H9 (cell line): ENCODE measurements around the gene ZNF628. TPM values are rescaled to one million over a fixed set of nuclear protein-coding genes. Genes with fewer than 3 reads are reported as not detected.

Experiments
- DNase-seq: peaks from one replicate; pipeline ENCODE4 v3.0.0-alpha.2; 2017
- H2AFZ ChIP-seq: one replicate; pipeline ENCODE4 v1.6.1; 2013; ENCODE audit warnings: mild to moderate bottlenecking, low read length, control low read depth, moderate library complexity
- H2AK5ac ChIP-seq: 2 replicates; pipeline ENCODE4 v1.6.1; 2013; ENCODE audit warnings: low read length, control low read depth, mixed read lengths; ENCODE audit not compliant: insufficient read length
- H2BK120ac ChIP-seq: one replicate; pipeline ENCODE4 v1.6.1; 2013; ENCODE audit warnings: low read depth, mild to moderate bottlenecking, low read length, control low read depth, inconsistent platforms; ENCODE audit not compliant: poor library complexity, severe bottlenecking
- H2BK12ac ChIP-seq: 2 replicates; pipeline ENCODE4 v1.6.1; 2013; ENCODE audit warnings: low read length, control low read depth, mixed read lengths, low read depth; ENCODE audit not compliant: insufficient read length
- H2BK15ac ChIP-seq: 2 replicates; pipeline ENCODE4 v1.6.1; 2013; ENCODE audit warnings: low read depth, low read length, control low read depth
- H2BK20ac ChIP-seq: one replicate; pipeline ENCODE4 v1.6.1; 2013; ENCODE audit warnings: low read depth, mild to moderate bottlenecking, low read length, control low read depth, inconsistent platforms; ENCODE audit not compliant: poor library complexity, severe bottlenecking
- H2BK5ac ChIP-seq: 2 replicates; pipeline ENCODE4 v1.6.1; 2013; ENCODE audit warnings: low read length, control low read depth, mixed read lengths; ENCODE audit not compliant: insufficient read length
- H3K14ac ChIP-seq: 2 replicates; pipeline ENCODE4 v1.6.1; 2013; ENCODE audit warnings: low read length, control low read depth; ENCODE audit not compliant: insufficient read depth
- H3K18ac ChIP-seq: 2 replicates; pipeline ENCODE4 v1.6.1; 2013; ENCODE audit warnings: low read depth, mild to moderate bottlenecking, mixed read lengths, low read length, control low read depth; ENCODE audit not compliant: insufficient read length
- H3K23ac ChIP-seq: 2 replicates; pipeline ENCODE4 v1.6.1; 2013; ENCODE audit warnings: low read length, control low read depth, mixed read lengths, low read depth; ENCODE audit not compliant: insufficient read length
- H3K23me2 ChIP-seq: 2 replicates; pipeline ENCODE4 v1.6.1; 2013; ENCODE audit warnings: low read depth, mild to moderate bottlenecking, mixed read lengths, low read length, control low read depth; ENCODE audit not compliant: insufficient read length, poor library complexity, severe bottlenecking
- H3K27ac ChIP-seq: 2 replicates; pipeline ENCODE4 v1.5.1; 2013; ENCODE audit warnings: low read length, control low read depth, mixed read lengths, low read depth; ENCODE audit not compliant: insufficient read length
- H3K27me3 ChIP-seq: 2 replicates; pipeline ENCODE4 v1.6.1; 2013; ENCODE audit warnings: low read length, control low read depth, inconsistent platforms; ENCODE audit not compliant: insufficient read depth
- H3K4ac ChIP-seq: 2 replicates; pipeline ENCODE4 v1.6.1; 2013; ENCODE audit warnings: low read depth, mild to moderate bottlenecking, control low read depth, inconsistent platforms, low read length, moderate library complexity
- H3K4me1 ChIP-seq: 2 replicates; pipeline ENCODE4 v1.6.1; 2013; ENCODE audit warnings: low read length, control low read depth, inconsistent platforms; ENCODE audit not compliant: insufficient read depth
- H3K4me2 ChIP-seq: 2 replicates; pipeline ENCODE4 v1.6.1; 2013; ENCODE audit warnings: low read length, control low read depth, mixed read lengths; ENCODE audit not compliant: insufficient read length, insufficient read depth
- H3K56ac ChIP-seq: 2 replicates; pipeline ENCODE4 v1.6.1; 2013; ENCODE audit warnings: low read depth, mild to moderate bottlenecking, mixed read lengths, low read length, control low read depth; ENCODE audit not compliant: insufficient read length
- H3K79me1 ChIP-seq: 2 replicates; pipeline ENCODE4 v1.6.1; 2013; ENCODE audit warnings: low read depth, mild to moderate bottlenecking, moderate library complexity, low read length, control low read depth, inconsistent platforms; ENCODE audit not compliant: insufficient read depth, poor library complexity, severe bottlenecking
- H3K79me2 ChIP-seq: 2 replicates; pipeline ENCODE4 v1.6.1; 2013; ENCODE audit warnings: low read length, control low read depth, inconsistent platforms; ENCODE audit not compliant: insufficient read depth
- H3K9ac ChIP-seq: 2 replicates; pipeline ENCODE4 v1.6.1; 2013; ENCODE audit warnings: low read length, control low read depth, mixed read lengths; ENCODE audit not compliant: insufficient read length; ENCODE audit errors: extremely low read depth
- H3K9me3 ChIP-seq: one replicate; pipeline ENCODE4 v1.6.1; 2013; ENCODE audit warnings: low read depth, low read length, inconsistent platforms; ENCODE audit not compliant: control insufficient read depth
- H3T11ph ChIP-seq: one replicate; pipeline ENCODE4 v1.6.1; 2013; ENCODE audit warnings: mild to moderate bottlenecking, low read length, control low read depth, inconsistent platforms
- H4K20me1 ChIP-seq: one replicate; pipeline ENCODE4 v1.6.1; 2013; ENCODE audit not compliant: control insufficient read depth, insufficient read length, insufficient read depth
- H4K5ac ChIP-seq: 2 replicates; pipeline ENCODE4 v1.6.1; 2013; ENCODE audit warnings: low read depth, mild to moderate bottlenecking, mixed read lengths, low read length, control low read depth; ENCODE audit not compliant: insufficient read length
- H4K8ac ChIP-seq: replicated peaks from 2 replicates; pipeline ENCODE4 v1.6.1; 2013; ENCODE audit warnings: low read length, control low read depth, mixed read lengths, low read depth; ENCODE audit not compliant: insufficient read length
- H4K91ac ChIP-seq: 2 replicates; pipeline ENCODE4 v1.6.1; 2013; ENCODE audit warnings: low read depth, mild to moderate bottlenecking, moderate library complexity, mixed read lengths, low read length, control low read depth; ENCODE audit not compliant: insufficient read length
- H3K27ac Mint-ChIP-seq, 3 experiments: 2 replicates in 2 of 3; 3 replicates in 1 of 3; pipeline ENCODE4 v1.8.0; 2020 to 2021; ENCODE audit warnings: mixed read lengths in 3 of 3, mild to moderate bottlenecking in 1 of 3, moderate library complexity in 1 of 3
- H3K27me3 Mint-ChIP-seq: 2 replicates; pipeline ENCODE4 v1.8.0; 2021; ENCODE audit warnings: low read depth, mild to moderate bottlenecking, moderate library complexity, mixed read lengths
- H3K36me3 Mint-ChIP-seq, 3 experiments: 2 replicates in 2 of 3; 3 replicates in 1 of 3; pipeline ENCODE4 v1.8.0; 2020 to 2021; ENCODE audit warnings: low read depth in 3 of 3, mixed read lengths in 3 of 3; ENCODE audit not compliant: insufficient read depth in 1 of 3
- H3K4me1 Mint-ChIP-seq, 2 experiments: 2 replicates each; pipeline ENCODE4 v1.8.0; 2020; ENCODE audit warnings: mixed read lengths in 2 of 2
- H3K4me3 Mint-ChIP-seq, 2 experiments: 2 replicates in 1 of 2; 3 replicates in 1 of 2; pipeline ENCODE4 v1.8.0; 2020 to 2021; ENCODE audit warnings: mild to moderate bottlenecking in 2 of 2, mixed read lengths in 2 of 2, moderate library complexity in 1 of 2
- H3K9me3 Mint-ChIP-seq, 2 experiments: 2 replicates in 1 of 2; 3 replicates in 1 of 2; pipeline ENCODE4 v1.8.0; 2020; ENCODE audit warnings: mild to moderate bottlenecking in 2 of 2, mixed read lengths in 2 of 2, moderate library complexity in 1 of 2
- CTCF ChIP-seq: fragments of 200-600 bp; sonication (generic); conservative IDR thresholded peaks from 3 replicates; pipeline ENCODE4 v1.8.0; 2021; ENCODE audit warnings: antibody characterized with exemption, mild to moderate bottlenecking
- WGBS: extraction: QIAGEN DNeasy Blood & Tissue Kit; methylation state at CpG from one replicate; pipeline ENCODE4 v1.1.7; 2013; ENCODE audit warnings: missing lambda C conversion rate, low lambda C conversion rate, mixed read lengths; ENCODE audit not compliant: insufficient read length; ENCODE audit errors: extremely low coverage; 5-methylcytosine and 5-hydroxymethylcytosine counted together
- total RNA-seq: library from RNA; stranded (reverse); gene quantifications from 2 replicates; pipeline ENCODE4 v1.2.1, GENCODE V29; 2021

Gene ZNF628
- total RNA-seq, 1 experiment from 2014 or later: 16.6 TPM

GRCh38 chr19:55432241-55432959 lies 44.0 kb upstream of the ZNF628 start:
- H3K4me1 ChIP-seq: no peaks in the 10 kb centered on the region
- H3K27ac Mint-ChIP-seq: no peak overlapping the region
- H4K91ac ChIP-seq: no peak overlapping the region
- H2AK5ac ChIP-seq: no peak overlapping the region
- no CpG with 5 or more reads among the region's 14 CpGs for WGBS
- H3K27me3 Mint-ChIP-seq: peaks cover 22% of the 10 kb centered on the region
- H3K4ac ChIP-seq: no peak overlapping the region
- H3K4me1 Mint-ChIP-seq: peaks cover 5 to 8% of the 10 kb centered on the region in 2 experiments; a peak in 3 of 4 replicates
- no peak overlapping the region for H2BK120ac ChIP-seq
- H3K9ac ChIP-seq: no peak overlapping the region
- TF ChIP-seq CTCF: no peak
- no peak for DNase-seq
- H3K79me2 ChIP-seq: no peaks in the 10 kb centered on the region
- no peaks in the 10 kb centered on the region for H4K20me1 ChIP-seq
- no peaks in the 10 kb centered on the region for H3K79me1 ChIP-seq
- no peak overlapping the region for H3K56ac ChIP-seq
- H3K4me3 Mint-ChIP-seq: no peak overlapping the region
- H3K4me2 ChIP-seq: no peak overlapping the region
- H3K36me3 Mint-ChIP-seq: peaks cover 0 to 2% (median 0%) of the 10 kb centered on the region in 3 experiments; a peak in 1 of 7 replicates
- no peak overlapping the region for H3K14ac ChIP-seq
- no peak overlapping the region for H3K18ac ChIP-seq
- peaks cover 6 to 10% of the 10 kb centered on the region in 2 experiments; a peak in 3 of 5 replicates for H3K9me3 Mint-ChIP-seq
- H3K23ac ChIP-seq: no peak overlapping the region
- no peak overlapping the region for H3K27ac ChIP-seq
- H2BK20ac ChIP-seq: no peak overlapping the region
- H3K9me3 ChIP-seq: no peaks in the 10 kb centered on the region
- no peak overlapping the region for H2BK5ac ChIP-seq
- H3T11ph ChIP-seq: no peak overlapping the region
- H2BK12ac ChIP-seq: no peak overlapping the region
- no peak overlapping the region for H4K5ac ChIP-seq
- peaks cover 3% of the 10 kb centered on the region for H3K23me2 ChIP-seq
- H4K8ac ChIP-seq: no peak overlapping the region
- no peak overlapping the region for H2AFZ ChIP-seq
- no peaks in the 10 kb centered on the region for H3K27me3 ChIP-seq
- H2BK15ac ChIP-seq: no peak overlapping the region
